Astrocyte (in vitro differentiated cells and primary cell): ENCODE measurements around the gene SBF1. TPM values are rescaled to one million over a fixed set of nuclear protein-coding genes. Genes with fewer than 3 reads are reported as not detected.
A peak's percentile ranks its signal among the peaks of the same experiment; 100 is the strongest.

Source experiments
- DNase-seq: peaks from one replicate; pipeline ENCODE4 v3.0.0-alpha.2; 2010; ENCODE audit warnings: low read depth
- FAIRE-seq: peaks from 2 replicates; lab custom pipeline; 2011; peaks lifted over from hg19 to GRCh38; lab: Jason Lieb, UNC
- H2AFZ ChIP-seq: 2 replicates; pipeline ENCODE4 v1.6.0; 2012; ENCODE audit warnings: low read depth, low read length, inconsistent platforms
- H3K27ac ChIP-seq: 2 replicates; pipeline ENCODE4 v1.5.1; 2011; ENCODE audit warnings: low read depth, low read length, inconsistent platforms
- H3K27me3 ChIP-seq: 2 replicates; pipeline ENCODE4 v1.6.0; 2011; ENCODE audit warnings: low read length, inconsistent platforms; ENCODE audit not compliant: insufficient read depth
- H3K36me3 ChIP-seq: 2 replicates; pipeline ENCODE4 v1.5.1; 2011; ENCODE audit warnings: low read length, inconsistent platforms; ENCODE audit not compliant: insufficient read depth
- H3K4me1 ChIP-seq: 2 replicates; pipeline ENCODE4 v1.5.1; 2011; ENCODE audit warnings: low read length, inconsistent platforms; ENCODE audit not compliant: insufficient read depth
- H3K4me2 ChIP-seq: 2 replicates; pipeline ENCODE4 v1.6.0; 2012; ENCODE audit warnings: low read length, inconsistent platforms
- H3K4me3 ChIP-seq: 2 replicates; pipeline ENCODE4 v1.5.1; 2011; ENCODE audit warnings: low read depth, mild to moderate bottlenecking, low read length, inconsistent platforms; ENCODE audit not compliant: insufficient read depth
- H3K79me2 ChIP-seq: 2 replicates; pipeline ENCODE4 v1.6.0; 2012; ENCODE audit warnings: mild to moderate bottlenecking, low read length, inconsistent platforms; ENCODE audit not compliant: insufficient read depth
- H3K9ac ChIP-seq: 2 replicates; pipeline ENCODE4 v1.6.0; 2012; ENCODE audit warnings: mild to moderate bottlenecking, low read length, inconsistent platforms
- H3K9me3 ChIP-seq: 2 replicates; pipeline ENCODE4 v1.5.1; 2012; ENCODE audit warnings: low read depth, mild to moderate bottlenecking, low read length, inconsistent platforms; ENCODE audit not compliant: insufficient read depth
- H4K20me1 ChIP-seq: 2 replicates; pipeline ENCODE4 v1.6.0; 2012; ENCODE audit warnings: low read length, inconsistent platforms; ENCODE audit not compliant: insufficient read depth
- H3K27ac Mint-ChIP-seq: one replicate; pipeline ENCODE4 v1.8.0; 2021; ENCODE audit warnings: mild to moderate bottlenecking, mixed read lengths; ENCODE audit not compliant: unreplicated experiment
- H3K27me3 Mint-ChIP-seq: one replicate; pipeline ENCODE4 v1.8.0; 2021; ENCODE audit warnings: low read depth, mixed read lengths; ENCODE audit not compliant: unreplicated experiment
- H3K36me3 Mint-ChIP-seq: one replicate; pipeline ENCODE4 v1.8.0; 2021; ENCODE audit warnings: low read depth, mixed read lengths; ENCODE audit not compliant: unreplicated experiment
- H3K4me1 Mint-ChIP-seq: one replicate; pipeline ENCODE4 v1.8.0; 2021; ENCODE audit warnings: low read depth, mixed read lengths; ENCODE audit not compliant: unreplicated experiment
- H3K4me3 Mint-ChIP-seq: one replicate; pipeline ENCODE4 v1.8.0; 2021; ENCODE audit warnings: mild to moderate bottlenecking, moderate library complexity, mixed read lengths; ENCODE audit not compliant: unreplicated experiment
- H3K9me3 Mint-ChIP-seq: one replicate; pipeline ENCODE4 v1.8.0; 2021; ENCODE audit warnings: mild to moderate bottlenecking, mixed read lengths; ENCODE audit not compliant: unreplicated experiment
- EZH2 ChIP-seq: IDR thresholded peaks from 2 replicates; pipeline ENCODE4 v1.6.1; 2012; ENCODE audit warnings: mild to moderate bottlenecking, low read length, inconsistent platforms; ENCODE audit not compliant: insufficient read depth
- total RNA-seq: library from RNA; stranded (reverse); gene quantifications from 2 replicates; pipeline ENCODE4 v1.2.1, GENCODE V29; 2021
- TF ChIP-seq, protein P1 (sequence below): IDR thresholded peaks from 2 replicates; pipeline ENCODE4 v1.5.1; 2011; ENCODE audit warnings: low read depth, mild to moderate bottlenecking, inconsistent platforms, low read length, moderate library complexity; ENCODE audit not compliant: insufficient read depth

SBF1 gene
- total RNA-seq, 1 donor from 2014 or later, result 75.4 TPM

DNA sequence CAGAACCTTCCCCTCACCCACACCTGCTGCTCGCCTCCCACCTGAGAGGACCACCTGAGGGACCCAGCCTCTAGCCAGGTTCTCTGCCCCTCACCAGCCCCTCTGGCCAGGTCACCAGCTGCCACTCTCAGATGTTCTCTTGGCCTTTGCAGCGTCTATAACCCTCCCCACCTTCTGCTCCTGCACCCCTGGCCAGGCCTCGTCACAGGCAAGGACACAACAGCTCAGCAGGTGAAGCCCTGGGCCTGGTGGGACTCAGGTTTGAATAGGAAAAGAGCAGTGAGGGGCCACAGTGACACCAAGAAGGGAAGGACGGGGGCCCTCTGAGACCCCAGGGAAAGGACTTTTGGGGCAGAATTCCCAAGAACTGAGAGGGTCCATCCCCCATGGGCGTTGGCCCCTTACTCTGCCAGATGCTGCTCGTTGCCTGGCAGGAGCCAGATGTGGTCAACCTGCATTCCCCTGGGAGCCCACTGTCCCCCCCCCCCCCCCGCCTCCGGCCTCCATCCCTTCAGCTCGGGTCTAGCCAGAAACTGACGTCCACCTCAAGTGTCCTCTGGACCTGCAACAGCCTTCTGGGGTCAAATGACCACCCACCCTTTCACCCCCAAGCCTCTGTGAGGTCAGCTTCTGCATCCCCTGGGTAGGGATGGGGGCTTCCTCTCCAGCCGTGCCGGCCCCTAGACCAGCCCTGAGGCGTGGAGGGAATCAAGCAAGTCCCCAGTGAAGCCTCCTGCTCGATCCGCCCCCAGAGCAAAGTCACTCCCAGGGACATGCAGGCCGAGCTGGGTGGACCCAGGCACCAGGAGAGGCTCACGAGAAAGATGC is 28.7 kb downstream of the SBF1 start:
- H3K4me3 ChIP-seq, result no peak overlapping the region
- Mint-ChIP-seq H3K4me1 (peaks cover 3% of the 10 kb centered on the region), H3K4me3 (no peak overlapping the region), H3K9me3 (no peaks in the 10 kb centered on the region), H3K27me3 (no peaks in the 10 kb centered on the region), H3K36me3 (peaks cover 9% of the 10 kb centered on the region), H3K27ac (peak overlapping the region; percentile 66)
- no peak overlapping the region for H3K9ac ChIP-seq
- TF ChIP-seq EZH2, result no peak
- TF ChIP-seq, protein P1, sequence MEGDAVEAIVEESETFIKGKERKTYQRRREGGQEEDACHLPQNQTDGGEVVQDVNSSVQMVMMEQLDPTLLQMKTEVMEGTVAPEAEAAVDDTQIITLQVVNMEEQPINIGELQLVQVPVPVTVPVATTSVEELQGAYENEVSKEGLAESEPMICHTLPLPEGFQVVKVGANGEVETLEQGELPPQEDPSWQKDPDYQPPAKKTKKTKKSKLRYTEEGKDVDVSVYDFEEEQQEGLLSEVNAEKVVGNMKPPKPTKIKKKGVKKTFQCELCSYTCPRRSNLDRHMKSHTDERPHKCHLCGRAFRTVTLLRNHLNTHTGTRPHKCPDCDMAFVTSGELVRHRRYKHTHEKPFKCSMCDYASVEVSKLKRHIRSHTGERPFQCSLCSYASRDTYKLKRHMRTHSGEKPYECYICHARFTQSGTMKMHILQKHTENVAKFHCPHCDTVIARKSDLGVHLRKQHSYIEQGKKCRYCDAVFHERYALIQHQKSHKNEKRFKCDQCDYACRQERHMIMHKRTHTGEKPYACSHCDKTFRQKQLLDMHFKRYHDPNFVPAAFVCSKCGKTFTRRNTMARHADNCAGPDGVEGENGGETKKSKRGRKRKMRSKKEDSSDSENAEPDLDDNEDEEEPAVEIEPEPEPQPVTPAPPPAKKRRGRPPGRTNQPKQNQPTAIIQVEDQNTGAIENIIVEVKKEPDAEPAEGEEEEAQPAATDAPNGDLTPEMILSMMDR, result no peak
- no peak for DNase-seq
- H3K27ac ChIP-seq, result no peak overlapping the region
- peaks cover 52% of the 10 kb centered on the region for H4K20me1 ChIP-seq
- H3K9me3 ChIP-seq, result no peaks in the 10 kb centered on the region
- no peak overlapping the region for H2AFZ ChIP-seq
- H3K4me2 ChIP-seq, result no peak overlapping the region
- H3K4me1 ChIP-seq, result peaks cover 7% of the 10 kb centered on the region
- no peaks in the 10 kb centered on the region for H3K27me3 ChIP-seq
- FAIRE-seq, result no peak
- no peaks in the 10 kb centered on the region for H3K79me2 ChIP-seq
- no peaks in the 10 kb centered on the region for H3K36me3 ChIP-seq

DNA sequence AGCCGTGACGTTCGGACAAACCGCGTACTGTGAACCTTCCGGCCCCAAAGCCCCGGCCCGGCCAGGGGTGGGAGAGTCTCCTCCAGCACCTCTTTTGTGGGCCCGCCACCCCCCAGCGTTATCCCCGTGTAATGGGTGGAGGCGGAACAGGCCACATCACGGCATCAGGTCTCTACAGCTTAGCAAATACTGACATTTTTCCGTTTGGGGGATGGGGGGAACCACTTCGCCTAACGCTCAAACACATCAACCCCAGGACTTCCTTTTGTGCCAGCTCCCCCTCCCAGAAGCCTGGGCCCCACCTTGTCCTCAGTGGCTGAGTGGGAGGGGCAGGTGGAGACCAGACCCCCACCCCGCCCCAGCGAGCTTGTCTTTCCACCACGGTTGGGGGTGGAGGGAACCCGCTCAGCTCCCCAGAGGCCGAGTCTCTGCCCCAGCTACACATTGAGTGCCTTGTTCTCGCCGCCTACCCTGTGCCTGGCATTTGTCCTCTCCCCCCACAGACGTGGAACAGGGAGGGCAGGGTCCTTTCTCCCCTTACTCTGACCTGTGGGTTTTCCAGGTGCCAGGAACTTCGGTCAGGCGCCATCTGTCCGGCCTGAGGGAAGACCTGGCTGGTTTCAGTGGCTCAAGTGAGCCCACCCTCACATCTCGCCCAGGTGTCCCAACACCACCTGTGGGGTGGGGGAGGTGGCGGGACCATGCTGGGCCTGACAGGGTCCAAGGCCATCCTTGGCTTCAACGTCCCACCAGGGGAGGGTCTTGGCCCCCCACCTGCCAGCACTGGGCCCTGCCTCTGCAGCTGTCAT is 29.6 kb downstream of the SBF1 start:
- Mint-ChIP-seq H3K4me3 (no peak overlapping the region), H3K9me3 (no peaks in the 10 kb centered on the region), H3K27ac (peak overlapping the region; percentile 77), H3K4me1 (peaks cover 3% of the 10 kb centered on the region), H3K27me3 (no peaks in the 10 kb centered on the region), H3K36me3 (peaks cover 9% of the 10 kb centered on the region)
- H3K4me3 ChIP-seq, result no peak overlapping the region
- H3K9me3 ChIP-seq, result no peaks in the 10 kb centered on the region
- DNase-seq (no peak), FAIRE-seq (no peak)
- peaks cover 7% of the 10 kb centered on the region for H3K4me1 ChIP-seq
- H3K9ac ChIP-seq, result no peak overlapping the region
- H2AFZ ChIP-seq, result no peak overlapping the region
- H4K20me1 ChIP-seq, result peaks cover 49% of the 10 kb centered on the region
- no peaks in the 10 kb centered on the region for H3K36me3 ChIP-seq
- no peaks in the 10 kb centered on the region for H3K79me2 ChIP-seq
- no peak overlapping the region for H3K27ac ChIP-seq
- H3K4me2 ChIP-seq, result no peak overlapping the region
- no peaks in the 10 kb centered on the region for H3K27me3 ChIP-seq
- TF ChIP-seq EZH2, result no peak

DNA sequence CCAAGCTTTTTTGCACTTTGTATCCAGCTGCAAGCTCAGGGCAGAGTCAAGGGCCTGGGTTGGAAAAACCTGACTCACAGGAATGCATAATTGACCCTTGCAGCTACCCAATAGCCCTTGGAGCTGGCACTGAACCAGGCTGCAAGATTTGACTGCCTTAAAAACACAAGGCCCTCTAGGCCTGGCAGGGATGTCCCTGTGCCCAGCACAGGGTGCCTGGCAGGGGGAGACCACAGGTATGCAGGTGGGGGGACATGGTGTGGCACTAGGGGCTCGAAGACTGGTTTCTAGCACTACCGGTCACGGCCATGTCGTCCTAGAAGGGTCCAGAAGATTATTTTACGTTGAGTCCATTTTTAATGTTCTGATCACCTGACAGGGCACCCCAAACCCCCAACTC is 30.2 kb downstream of the SBF1 start:
- no peak overlapping the region for H3K4me3 ChIP-seq
- no peak for FAIRE-seq
- Mint-ChIP-seq H3K9me3 (no peaks in the 10 kb centered on the region), H3K27ac (no peak overlapping the region), H3K4me3 (no peak overlapping the region), H3K27me3 (no peaks in the 10 kb centered on the region), H3K36me3 (peaks cover 7% of the 10 kb centered on the region), H3K4me1 (peaks cover 3% of the 10 kb centered on the region)
- H3K9me3 ChIP-seq, result no peaks in the 10 kb centered on the region
- H3K9ac ChIP-seq, result no peak overlapping the region
- no peaks in the 10 kb centered on the region for H3K36me3 ChIP-seq
- no peak overlapping the region for H3K27ac ChIP-seq
- TF ChIP-seq EZH2, result no peak
- TF ChIP-seq, protein P1, result no peak
- H3K4me1 ChIP-seq, result peaks cover 7% of the 10 kb centered on the region
- no peaks in the 10 kb centered on the region for H3K79me2 ChIP-seq
- DNase-seq, result peak; percentile 65
- peaks cover 43% of the 10 kb centered on the region for H4K20me1 ChIP-seq
- H3K4me2 ChIP-seq, result no peak overlapping the region
- H3K27me3 ChIP-seq, result no peaks in the 10 kb centered on the region
- H2AFZ ChIP-seq, result no peak overlapping the region
